HG02852 (cell line): ENCODE results near the gene EPB41.
"Not testable (repeated sequence)": the region's sequence is repeated elsewhere in the genome, so short reads cannot be mapped to it uniquely, and the experiment has no call there.

Source experiments
- ATAC-seq: cut with Tn5 transposase; IDR thresholded peaks from one replicate; pipeline ENCODE4 v1.9.1; 2021; ENCODE audit warnings: mild to moderate bottlenecking, moderate library complexity; ENCODE audit not compliant: unreplicated experiment

EPB41 gene

GRCh38 chr1:28926629-28927265, 12.4 kb downstream of the EPB41 start:
- ATAC-seq: peak; percentile 82

DNA sequence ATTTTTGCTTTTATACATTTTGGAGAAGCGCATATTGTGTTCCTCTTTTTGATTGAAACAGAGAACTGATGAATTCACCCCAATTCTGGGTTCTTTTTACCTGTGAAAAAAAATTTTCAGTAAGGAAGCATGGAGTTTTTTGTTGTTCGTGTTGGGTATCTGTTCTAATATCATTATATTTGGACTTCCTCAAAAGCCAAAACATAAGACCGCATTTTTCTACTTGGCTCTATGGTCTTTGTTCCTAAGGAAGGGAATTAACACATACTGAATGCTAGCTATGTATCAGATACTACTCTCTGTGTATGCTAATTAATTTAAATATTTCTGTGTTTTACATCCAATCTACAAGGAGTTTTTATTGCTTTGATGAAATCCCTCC, 12.9 kb downstream of the EPB41 start:
- peak; percentile 22 for ATAC-seq

DNA sequence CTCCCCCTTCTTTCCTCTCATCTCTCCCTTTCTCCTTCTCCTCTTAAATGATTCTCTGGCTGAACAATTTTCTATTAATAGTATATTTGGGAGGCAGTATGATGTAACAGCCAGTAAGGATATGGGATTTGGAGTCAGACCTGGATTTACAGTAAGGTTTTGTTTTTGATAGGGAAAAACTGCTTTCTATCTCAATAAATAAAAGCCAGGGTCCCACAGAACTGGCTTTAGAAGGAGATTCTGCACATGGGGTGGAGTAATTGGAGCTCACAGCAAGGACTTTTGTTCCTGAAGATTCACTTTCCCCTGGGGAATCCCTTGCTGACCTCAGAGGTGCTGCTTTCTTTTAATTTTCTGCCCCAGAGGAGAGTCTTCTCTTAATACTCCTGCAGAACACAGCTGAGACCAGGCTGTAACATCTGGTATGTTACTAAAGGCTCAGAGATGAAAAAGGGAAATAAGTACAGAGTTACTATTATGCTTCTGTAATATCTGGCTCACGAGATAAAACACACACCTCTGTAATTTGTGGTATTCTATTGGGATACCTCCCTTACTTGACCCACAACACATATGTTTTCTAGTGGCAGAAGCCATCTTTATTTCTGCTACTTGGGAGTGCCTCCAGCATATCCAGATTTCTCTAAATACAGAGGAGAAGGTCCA, 13.4 kb downstream of the EPB41 start:
- ATAC-seq: no peak

- no peak for ATAC-seq
Observed at GRCh38 chr1:28928314-28928941, 14.1 kb downstream of the EPB41 start.

DNA sequence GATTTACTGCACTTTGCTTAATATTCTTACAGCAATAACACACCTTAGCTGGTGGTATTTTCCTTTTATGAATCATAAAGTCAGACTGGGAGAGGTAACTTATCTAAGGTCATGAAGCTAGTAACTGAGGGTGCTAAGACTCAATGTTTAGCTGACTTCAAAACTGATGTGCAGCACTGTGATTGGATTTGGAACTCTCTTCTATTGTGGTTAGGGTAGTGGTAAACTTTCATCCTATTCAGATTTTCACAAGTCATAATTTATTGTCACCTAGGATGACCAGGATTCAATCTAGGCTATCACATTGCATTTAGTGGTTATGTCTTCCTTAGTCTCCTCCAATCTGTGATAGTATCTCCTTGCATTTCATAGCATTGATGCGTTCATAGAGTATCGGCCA, 18.9 kb downstream of the EPB41 start:
- ATAC-seq: no peak

GRCh38 chr1:28933918-28934317, 19.5 kb downstream of the EPB41 start:
- no peak for ATAC-seq

- ATAC-seq: no peak
Observed at GRCh38 chr1:28934676-28935075, 20.3 kb downstream of the EPB41 start.

GRCh38 chr1:28935293-28935692, 20.9 kb downstream of the EPB41 start:
- ATAC-seq: no peak

DNA sequence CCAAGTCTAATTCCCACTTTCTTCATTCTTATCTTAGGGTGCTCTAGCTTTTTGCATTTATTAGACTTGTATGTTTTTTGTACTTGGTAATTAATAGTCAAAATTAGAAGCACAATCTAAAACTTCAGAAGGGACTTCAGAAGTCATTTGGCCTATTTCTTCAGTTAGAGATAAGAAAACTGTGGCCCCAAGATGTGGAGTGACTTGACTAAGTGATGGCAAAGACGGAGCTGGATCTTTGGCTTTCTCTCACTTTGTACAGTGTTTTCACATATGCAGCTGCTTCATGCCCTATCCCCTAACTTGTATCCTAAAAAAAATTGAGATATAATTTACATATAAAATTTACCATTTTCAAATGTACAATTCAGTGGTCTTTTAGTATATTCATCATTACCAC, 21.7 kb downstream of the EPB41 start:
- ATAC-seq: no peak

GRCh38 chr1:28936528-28936927, 22.2 kb downstream of the EPB41 start:
- ATAC-seq: no peak

DNA sequence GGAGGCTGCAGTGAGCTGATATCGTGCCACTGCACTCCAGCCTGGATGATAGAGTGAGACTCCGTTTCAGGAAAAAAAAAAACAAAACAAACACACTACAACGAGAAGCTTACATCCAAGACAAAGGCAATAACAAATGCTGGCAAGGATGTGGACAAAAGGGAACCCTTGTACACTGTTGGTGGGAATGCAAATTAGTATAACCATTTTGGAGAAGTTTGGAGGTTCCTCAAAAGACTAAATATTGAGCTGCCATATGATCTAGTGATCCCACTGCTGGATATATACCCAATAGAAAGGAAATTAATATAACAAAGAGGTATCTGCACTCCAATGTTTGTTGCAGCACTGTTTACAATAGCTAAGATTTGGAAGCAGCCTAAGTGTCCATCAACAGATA, 29.2 kb downstream of the EPB41 start:
- not testable (repeated sequence) for ATAC-seq

GRCh38 chr1:28950006-28950405, 35.6 kb downstream of the EPB41 start:
- no peak for ATAC-seq

DNA sequence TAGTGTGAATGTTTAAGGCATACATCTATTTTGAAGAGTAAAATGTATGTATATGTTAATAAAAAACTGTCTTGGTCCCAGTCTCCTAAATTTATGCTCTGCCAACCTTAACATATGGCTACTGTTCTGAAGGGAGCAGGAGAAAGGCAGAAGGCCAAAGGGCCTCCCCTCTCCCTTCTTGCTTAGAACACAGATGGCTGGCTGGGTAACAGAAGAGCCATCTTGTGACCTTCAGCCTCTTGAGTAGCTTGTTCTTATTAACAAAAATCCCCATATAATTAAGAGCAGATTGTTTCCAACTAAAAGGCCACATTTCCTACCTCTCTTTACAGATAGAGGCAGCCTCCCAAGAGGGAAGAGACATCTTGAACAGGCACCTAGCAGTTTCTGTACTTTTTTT, 36.1 kb downstream of the EPB41 start:
- no peak for ATAC-seq

- no peak for ATAC-seq
Observed at GRCh38 chr1:28954126-28954726, 39.9 kb downstream of the EPB41 start.

- ATAC-seq: no peak
Observed at GRCh38 chr1:28956038-28956464, 41.7 kb downstream of the EPB41 start.

DNA sequence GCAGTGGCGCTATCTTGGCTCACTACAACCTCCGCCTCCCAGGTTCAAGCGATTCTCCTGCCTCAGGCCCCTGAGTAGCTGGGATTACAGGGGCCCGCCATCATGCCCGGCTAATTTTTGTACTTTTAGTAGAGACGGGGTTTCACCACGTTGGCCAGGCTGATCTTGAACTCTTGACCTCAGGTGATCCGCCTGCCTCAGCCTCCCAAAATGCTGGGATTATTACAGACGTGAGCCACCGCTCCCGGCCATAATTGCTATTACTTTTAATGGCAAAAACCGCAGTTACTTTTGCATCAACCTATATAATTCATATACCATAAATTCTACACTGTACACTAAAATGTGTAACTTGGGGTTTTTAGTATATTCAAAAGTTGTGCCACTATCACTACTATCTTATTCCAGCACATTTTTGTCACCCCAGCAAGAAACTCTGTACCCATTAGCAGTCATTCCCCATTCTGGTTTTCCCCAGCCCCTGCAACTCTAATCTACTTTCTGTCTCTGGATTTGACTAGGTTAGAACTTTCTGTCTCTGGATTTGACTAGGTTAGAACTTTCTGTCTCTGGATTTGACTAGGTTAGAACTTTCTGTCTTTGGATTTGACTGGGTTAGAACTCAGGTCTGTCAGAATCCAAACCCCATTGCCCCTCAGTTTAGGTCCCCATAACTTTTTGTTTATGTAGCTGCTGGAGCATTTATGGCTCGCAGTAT, 47.9 kb downstream of the EPB41 start:
- ATAC-seq: peak; percentile 50

GRCh38 chr1:28965271-28965870, 51.0 kb downstream of the EPB41 start:
- no peak for ATAC-seq

DNA sequence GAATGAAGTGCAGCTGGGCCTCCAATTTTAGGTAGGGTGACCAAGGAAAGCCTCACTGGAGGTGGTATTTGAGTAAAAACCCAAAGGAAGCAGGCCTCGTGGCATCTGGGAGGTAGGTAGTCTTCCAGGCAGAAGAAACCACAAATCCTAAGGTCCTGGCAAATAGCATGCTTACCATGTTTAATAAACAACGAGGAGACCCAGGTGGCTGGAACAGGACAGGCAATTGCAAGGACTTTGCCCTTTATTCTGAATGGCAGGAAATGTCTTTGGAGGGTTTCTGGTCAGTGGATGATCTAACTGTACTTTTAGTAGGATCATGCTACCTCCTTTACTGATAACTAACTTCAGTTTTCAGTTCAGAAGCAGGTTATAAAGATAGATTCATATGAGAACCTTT, 52.2 kb downstream of the EPB41 start:
- ATAC-seq: no peak

DNA sequence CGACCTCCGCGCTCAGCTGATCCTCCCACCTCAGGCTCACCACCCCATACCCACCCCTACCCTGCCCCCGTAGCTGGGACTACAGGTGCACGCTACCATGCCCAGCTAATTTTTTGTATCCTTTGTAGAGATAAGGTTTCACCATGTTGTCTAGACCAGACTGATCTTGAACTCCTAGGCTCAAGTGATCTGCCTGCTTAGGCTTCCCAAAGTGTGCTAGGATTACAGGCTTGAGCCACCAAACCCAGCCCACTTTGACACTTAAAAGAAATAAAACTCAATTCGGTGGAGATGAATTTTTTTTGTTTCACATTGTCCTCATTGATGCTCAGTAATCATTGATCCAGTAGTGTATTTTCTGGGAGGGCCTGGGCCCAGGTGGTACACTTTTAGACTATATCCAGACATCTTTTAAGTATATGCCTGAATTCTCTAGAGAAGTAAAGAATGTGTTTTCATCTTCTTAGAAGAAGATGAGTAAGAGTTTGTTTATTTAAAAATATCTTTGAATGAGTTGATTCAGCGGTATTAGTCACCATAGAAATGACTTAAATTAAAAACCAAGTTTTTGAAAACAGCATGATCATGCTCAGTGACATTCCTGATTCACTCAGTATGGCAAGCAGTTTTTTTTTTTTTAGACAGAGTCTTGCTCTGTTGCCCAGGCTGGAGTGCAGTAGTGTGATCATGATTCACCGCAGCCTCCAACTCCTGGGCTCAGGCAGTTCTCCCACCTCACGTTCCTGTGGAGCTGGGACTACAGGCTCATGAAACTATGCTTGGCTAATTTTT, 57.8 kb downstream of the EPB41 start:
- no peak for ATAC-seq
